Vagina (tissue), 2 donors: ENCODE results near the gene LUZP4.

ENCODE experiments used
- POLR2A ChIP-seq, 2 donors: fragments of 450-650 bp; IDR thresholded peaks; one replicate each; pipeline ENCODE4 v1.6.1; 2017; ENCODE audit warnings: antibody characterized with exemption in 2 of 2, mild to moderate bottlenecking in 2 of 2, moderate library complexity in 2 of 2
- POLR2AphosphoS5 ChIP-seq, 2 donors: sonication (generic); formaldehyde crosslinking; IDR thresholded peaks; one replicate each; pipeline ENCODE4 v1.9.0; 2017; ENCODE audit warnings: antibody characterized with exemption in 2 of 2, mild to moderate bottlenecking in 2 of 2, low read depth in 1 of 2; ENCODE audit not compliant: insufficient read depth in 1 of 2
- TF ChIP-seq, protein P1 (sequence below), 3 experiments: fragments of 450-650 bp in 2 of 3; fragments of 200-600 bp in 1 of 3; sonication (generic) in 1 of 3; IDR thresholded peaks; one replicate each; pipeline ENCODE4 v1.5.1; 2017 to 2019; ENCODE audit warnings: antibody characterized with exemption in 3 of 3, mild to moderate bottlenecking in 2 of 3, moderate library complexity in 2 of 3

DNA sequence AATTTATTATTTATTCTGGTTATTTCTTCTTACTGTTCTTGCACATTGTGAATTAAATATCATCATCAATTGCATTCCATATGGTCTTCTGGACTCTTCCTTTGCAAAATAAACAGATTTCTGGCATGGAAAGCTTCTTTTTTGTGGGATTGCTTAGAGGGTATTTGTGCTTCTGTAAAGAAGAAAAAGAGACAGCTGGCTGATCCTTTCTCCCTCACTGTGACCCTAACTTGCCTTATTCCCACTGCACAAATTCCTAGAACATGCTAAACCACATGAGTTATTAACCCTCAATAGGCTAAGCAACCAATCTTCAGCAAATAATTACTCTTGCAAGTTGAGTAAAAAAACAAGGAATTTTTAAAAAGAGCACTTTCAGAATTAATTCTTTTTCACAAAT, 31.8 kb upstream of the LUZP4 start:
- TF ChIP-seq, protein P1, sequence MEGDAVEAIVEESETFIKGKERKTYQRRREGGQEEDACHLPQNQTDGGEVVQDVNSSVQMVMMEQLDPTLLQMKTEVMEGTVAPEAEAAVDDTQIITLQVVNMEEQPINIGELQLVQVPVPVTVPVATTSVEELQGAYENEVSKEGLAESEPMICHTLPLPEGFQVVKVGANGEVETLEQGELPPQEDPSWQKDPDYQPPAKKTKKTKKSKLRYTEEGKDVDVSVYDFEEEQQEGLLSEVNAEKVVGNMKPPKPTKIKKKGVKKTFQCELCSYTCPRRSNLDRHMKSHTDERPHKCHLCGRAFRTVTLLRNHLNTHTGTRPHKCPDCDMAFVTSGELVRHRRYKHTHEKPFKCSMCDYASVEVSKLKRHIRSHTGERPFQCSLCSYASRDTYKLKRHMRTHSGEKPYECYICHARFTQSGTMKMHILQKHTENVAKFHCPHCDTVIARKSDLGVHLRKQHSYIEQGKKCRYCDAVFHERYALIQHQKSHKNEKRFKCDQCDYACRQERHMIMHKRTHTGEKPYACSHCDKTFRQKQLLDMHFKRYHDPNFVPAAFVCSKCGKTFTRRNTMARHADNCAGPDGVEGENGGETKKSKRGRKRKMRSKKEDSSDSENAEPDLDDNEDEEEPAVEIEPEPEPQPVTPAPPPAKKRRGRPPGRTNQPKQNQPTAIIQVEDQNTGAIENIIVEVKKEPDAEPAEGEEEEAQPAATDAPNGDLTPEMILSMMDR (IDR thresholded peaks at IDR 0.05), result no peak
- TF ChIP-seq POLR2AphosphoS5 (IDR thresholded peaks at IDR 0.05; ENCODE audit: insufficient read depth in 1 of 2, low read depth in 1 of 2) (no peak), POLR2A (IDR thresholded peaks at IDR 0.05) (no peak)
